HepG2 (cell line): ENCODE results near the gene RPL5. TPM values are rescaled to one million over a fixed set of nuclear protein-coding genes. Genes with fewer than 3 reads are reported as not detected.

ENCODE experiments used
- FUBP1 ChIP-seq: sonication (generic); formaldehyde crosslinking; IDR thresholded peaks from 2 replicates; pipeline ENCODE4 v1.5.1; 2020; ENCODE audit warnings: missing genetic modification reagents, mild to moderate bottlenecking, borderline replicate concordance
- HOXA5 ChIP-seq: sonication (generic); formaldehyde crosslinking; IDR thresholded peaks from 2 replicates; pipeline ENCODE4 v1.4.0; 2020; ENCODE audit warnings: missing genetic modification reagents
- LCORL ChIP-seq, 2 experiments: fragments of 450-650 bp in 1 of 2; sonication (generic) in 1 of 2; formaldehyde crosslinking in 1 of 2; IDR thresholded peaks; 2 replicates each; pipeline versions ENCODE4 v1.5.0 to v1.6.1; 2017 to 2020; ENCODE audit warnings: antibody characterized with exemption in 1 of 2, missing genetic modification reagents in 1 of 2
- MTF2 ChIP-seq: sonication (generic); formaldehyde crosslinking; IDR thresholded peaks from 2 replicates; pipeline ENCODE4 v1.5.0; 2020; ENCODE audit warnings: missing genetic modification reagents, borderline replicate concordance
- NFKBIZ ChIP-seq: IDR thresholded peaks from 2 replicates; pipeline ENCODE4 v1.6.1; 2018; ENCODE audit warnings: missing genetic modification reagents, missing compliant biosample characterization
- NFYB ChIP-seq: sonication (generic); formaldehyde crosslinking; IDR thresholded peaks from 2 replicates; pipeline ENCODE4 v1.4.0; 2020; ENCODE audit warnings: missing genetic modification reagents
- RORA ChIP-seq: sonication (generic); formaldehyde crosslinking; IDR thresholded peaks from 2 replicates; pipeline ENCODE4 v1.5.0; 2020; ENCODE audit warnings: mild to moderate bottlenecking, missing genetic modification reagents, moderate library complexity
- SALL1 ChIP-seq: sonication (generic); formaldehyde crosslinking; IDR thresholded peaks from 2 replicates; pipeline ENCODE4 v1.8.0; 2022; ENCODE audit warnings: mild to moderate bottlenecking, missing genetic modification reagents
- SALL2 ChIP-seq: sonication (generic); formaldehyde crosslinking; IDR thresholded peaks from 2 replicates; pipeline ENCODE4 v1.8.1; 2023; ENCODE audit warnings: mild to moderate bottlenecking, missing genetic modification reagents, inconsistent platforms
- SNAI1 ChIP-seq: sonication (generic); formaldehyde crosslinking; IDR thresholded peaks from 2 replicates; pipeline ENCODE4 v1.5.0; 2020; ENCODE audit warnings: mild to moderate bottlenecking, missing genetic modification reagents, borderline replicate concordance
- ZBTB38 ChIP-seq: sonication (generic); formaldehyde crosslinking; IDR thresholded peaks from 2 replicates; pipeline ENCODE4 v1.5.1; 2020; ENCODE audit warnings: mild to moderate bottlenecking, missing genetic modification reagents
- ZFP36 ChIP-seq: fragments of 150-350 bp; IDR thresholded peaks from 2 replicates; pipeline ENCODE4 v1.6.1; 2018; ENCODE audit warnings: borderline replicate concordance, low read length, low read depth; ENCODE audit not compliant: partially characterized antibody
- ZNF10 ChIP-seq: sonication (generic); formaldehyde crosslinking; IDR thresholded peaks from 2 replicates; pipeline ENCODE4 v1.4.0; 2020; ENCODE audit warnings: mild to moderate bottlenecking, low read depth, missing genetic modification reagents, borderline replicate concordance
- ZNF333 ChIP-seq: sonication (generic); formaldehyde crosslinking; IDR thresholded peaks from 2 replicates; pipeline ENCODE4 v1.4.0; 2020; ENCODE audit warnings: mild to moderate bottlenecking, missing genetic modification reagents, borderline replicate concordance
- ZNF770 ChIP-seq: sonication (generic); formaldehyde crosslinking; IDR thresholded peaks from 2 replicates; pipeline ENCODE4 v1.5.0; 2020; ENCODE audit warnings: mild to moderate bottlenecking, missing genetic modification reagents
- polyA plus RNA-seq, 8 experiments: library from polyadenylated mRNA; depleted of rRNA in 3 of 8; stranded (reverse) in 7 of 8; unstranded in 1 of 8; fragments of >200 nt; fragmentation: Illumina TruSeq in 4 of 8; extraction: Trizol in 4 of 8; gene quantifications; 2 replicates each; pipeline versions ENCODE4 v1.2.1 to v1.2.3, GENCODE V29; 2011 to 2016; ENCODE audit warnings: low read depth in 4 of 8, missing spikeins in 1 of 8, mixed read lengths in 1 of 8; ENCODE audit not compliant: insufficient read depth in 1 of 8
- total RNA-seq, 5 experiments: library from RNA; depleted of rRNA; stranded (reverse); fragments of >200 nt; fragmentation: Illumina TruSeq; extraction: Trizol; gene quantifications; 2 replicates each; pipeline ENCODE4 v1.2.3, GENCODE V29; 2016; ENCODE audit warnings: low read depth in 1 of 5
- TF ChIP-seq, protein P1 (sequence below): sonication (generic); formaldehyde crosslinking; IDR thresholded peaks from 2 replicates; pipeline ENCODE4 v1.8.1; 2023; ENCODE audit warnings: missing genetic modification reagents, inconsistent platforms, borderline replicate concordance
- TF ChIP-seq, protein P2 (sequence below): sonication (generic); formaldehyde crosslinking; IDR thresholded peaks from 2 replicates; pipeline ENCODE4 v1.8.1; 2023; ENCODE audit warnings: mild to moderate bottlenecking, missing genetic modification reagents
- TF ChIP-seq, protein P3 (sequence below): IDR thresholded peaks from 2 replicates; pipeline ENCODE4 v1.6.1; 2016; ENCODE audit warnings: control low read depth
- TF ChIP-seq, protein P4 (sequence below): sonication (generic); formaldehyde crosslinking; IDR thresholded peaks from 2 replicates; pipeline ENCODE4 v1.5.0; 2020; ENCODE audit warnings: missing genetic modification reagents

The RPL5 gene
- total and polyA plus RNA-seq, 2 of the 13 experiments (the other 11 are each of a cell fraction or from before 2014, with no cell fraction given) = 2,304 to 2,520 TPM

DNA sequence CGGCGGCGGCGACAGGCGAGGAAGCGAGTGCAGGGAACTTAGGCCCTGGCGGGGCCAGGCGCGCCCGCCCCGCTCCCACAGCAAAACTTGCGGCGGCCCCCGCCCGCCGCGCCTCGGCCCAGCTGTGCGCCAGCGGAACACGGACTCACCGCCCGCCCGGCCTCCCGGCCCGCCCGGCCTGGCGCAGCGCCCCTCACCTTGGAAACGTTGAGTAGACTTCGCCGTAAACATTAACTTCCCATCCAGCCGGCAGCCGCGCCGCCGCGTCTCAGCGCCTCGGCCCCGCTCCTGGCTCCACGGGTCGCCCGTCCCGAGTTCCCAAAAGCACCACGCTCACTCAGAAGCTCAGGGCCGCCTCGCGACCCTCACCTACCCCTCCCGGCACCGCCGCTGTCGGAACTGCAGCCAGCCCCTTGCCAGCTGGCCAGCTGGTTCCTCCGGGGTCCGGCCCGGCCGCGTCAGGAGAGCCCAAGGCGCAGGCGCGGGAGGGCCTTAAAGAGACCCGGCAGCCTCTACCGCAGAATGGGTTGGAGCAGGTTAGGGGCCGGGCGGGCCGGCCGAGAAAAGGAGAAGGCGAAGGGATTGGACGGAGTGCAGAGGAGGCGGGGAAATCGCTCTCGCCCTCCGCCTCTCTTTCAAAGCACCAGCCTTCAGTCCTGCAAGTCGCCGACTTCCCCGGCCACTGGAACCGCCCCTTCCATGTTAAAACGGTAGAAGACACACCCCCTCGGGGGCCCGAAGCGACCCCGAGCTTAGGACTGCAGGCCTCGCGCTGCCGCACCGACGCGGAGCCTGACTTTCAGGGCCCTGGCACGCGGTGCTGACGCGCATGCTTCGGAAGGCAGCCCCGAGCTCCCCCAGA lies 47.0 kb upstream of the RPL5 start, which contains the start of gene EVI5 (continued):
- TF ChIP-seq, protein P1, sequence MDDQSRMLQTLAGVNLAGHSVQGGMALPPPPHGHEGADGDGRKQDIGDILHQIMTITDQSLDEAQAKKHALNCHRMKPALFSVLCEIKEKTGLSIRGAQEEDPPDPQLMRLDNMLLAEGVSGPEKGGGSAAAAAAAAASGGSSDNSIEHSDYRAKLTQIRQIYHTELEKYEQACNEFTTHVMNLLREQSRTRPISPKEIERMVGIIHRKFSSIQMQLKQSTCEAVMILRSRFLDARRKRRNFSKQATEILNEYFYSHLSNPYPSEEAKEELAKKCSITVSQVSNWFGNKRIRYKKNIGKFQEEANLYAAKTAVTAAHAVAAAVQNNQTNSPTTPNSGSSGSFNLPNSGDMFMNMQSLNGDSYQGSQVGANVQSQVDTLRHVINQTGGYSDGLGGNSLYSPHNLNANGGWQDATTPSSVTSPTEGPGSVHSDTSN (CRISPR knock-in tag) = peak; percentile 88
- TF ChIP-seq NFYB (CRISPR knock-in tag) (peak; percentile 67), MTF2 (CRISPR knock-in tag) (no peak; the same call in 1 of the 2 replicates), LCORL (IDR thresholded peaks at IDR 0.05) (no peak), LCORL (CRISPR knock-in tag; IDR thresholded peaks at IDR 0.05) (peak; percentile 62), RORA (no peak), FUBP1 (CRISPR knock-in tag) (no peak), ZNF770 (peak; percentile 89), ZNF10 (CRISPR knock-in tag) (no peak), SALL2 (CRISPR knock-in tag) (peak; percentile 71), HOXA5 (CRISPR knock-in tag) (peak; percentile 87), NFKBIZ (CRISPR knock-in tag) (peak; percentile 94), ZNF333 (CRISPR knock-in tag) (no peak), ZBTB38 (peak; percentile 92), SALL1 (CRISPR knock-in tag) (peak; percentile 97), SNAI1 (CRISPR knock-in tag) (no peak; the same call in 1 of the 2 replicates), ZFP36 (no peak)
- TF ChIP-seq, protein P2, sequence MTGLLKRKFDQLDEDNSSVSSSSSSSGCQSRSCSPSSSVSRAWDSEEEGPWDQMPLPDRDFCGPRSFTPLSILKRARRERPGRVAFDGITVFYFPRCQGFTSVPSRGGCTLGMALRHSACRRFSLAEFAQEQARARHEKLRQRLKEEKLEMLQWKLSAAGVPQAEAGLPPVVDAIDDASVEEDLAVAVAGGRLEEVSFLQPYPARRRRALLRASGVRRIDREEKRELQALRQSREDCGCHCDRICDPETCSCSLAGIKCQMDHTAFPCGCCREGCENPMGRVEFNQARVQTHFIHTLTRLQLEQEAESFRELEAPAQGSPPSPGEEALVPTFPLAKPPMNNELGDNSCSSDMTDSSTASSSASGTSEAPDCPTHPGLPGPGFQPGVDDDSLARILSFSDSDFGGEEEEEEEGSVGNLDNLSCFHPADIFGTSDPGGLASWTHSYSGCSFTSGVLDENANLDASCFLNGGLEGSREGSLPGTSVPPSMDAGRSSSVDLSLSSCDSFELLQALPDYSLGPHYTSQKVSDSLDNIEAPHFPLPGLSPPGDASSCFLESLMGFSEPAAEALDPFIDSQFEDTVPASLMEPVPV (CRISPR knock-in tag) = peak; percentile 99
- TF ChIP-seq, protein P3, sequence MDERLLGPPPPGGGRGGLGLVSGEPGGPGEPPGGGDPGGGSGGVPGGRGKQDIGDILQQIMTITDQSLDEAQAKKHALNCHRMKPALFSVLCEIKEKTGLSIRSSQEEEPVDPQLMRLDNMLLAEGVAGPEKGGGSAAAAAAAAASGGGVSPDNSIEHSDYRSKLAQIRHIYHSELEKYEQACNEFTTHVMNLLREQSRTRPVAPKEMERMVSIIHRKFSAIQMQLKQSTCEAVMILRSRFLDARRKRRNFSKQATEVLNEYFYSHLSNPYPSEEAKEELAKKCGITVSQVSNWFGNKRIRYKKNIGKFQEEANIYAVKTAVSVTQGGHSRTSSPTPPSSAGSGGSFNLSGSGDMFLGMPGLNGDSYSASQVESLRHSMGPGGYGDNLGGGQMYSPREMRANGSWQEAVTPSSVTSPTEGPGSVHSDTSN = no peak
- TF ChIP-seq, protein P4, sequence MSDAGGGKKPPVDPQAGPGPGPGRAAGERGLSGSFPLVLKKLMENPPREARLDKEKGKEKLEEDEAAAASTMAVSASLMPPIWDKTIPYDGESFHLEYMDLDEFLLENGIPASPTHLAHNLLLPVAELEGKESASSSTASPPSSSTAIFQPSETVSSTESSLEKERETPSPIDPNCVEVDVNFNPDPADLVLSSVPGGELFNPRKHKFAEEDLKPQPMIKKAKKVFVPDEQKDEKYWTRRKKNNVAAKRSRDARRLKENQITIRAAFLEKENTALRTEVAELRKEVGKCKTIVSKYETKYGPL (CRISPR knock-in tag) = peak; percentile 93; the same call in 1 of the 2 replicates
